ENCODE data around the gene RWDD4. TPM values are rescaled to one million over a fixed set of nuclear protein-coding genes. Genes with fewer than 3 reads are reported as not detected.
A peak's percentile ranks its signal among the peaks of the same experiment; 100 is the strongest.

Gene RWDD4
- total RNA-seq, 2 donors from 2014 or later = 20.3 to 23.7 TPM

DNA sequence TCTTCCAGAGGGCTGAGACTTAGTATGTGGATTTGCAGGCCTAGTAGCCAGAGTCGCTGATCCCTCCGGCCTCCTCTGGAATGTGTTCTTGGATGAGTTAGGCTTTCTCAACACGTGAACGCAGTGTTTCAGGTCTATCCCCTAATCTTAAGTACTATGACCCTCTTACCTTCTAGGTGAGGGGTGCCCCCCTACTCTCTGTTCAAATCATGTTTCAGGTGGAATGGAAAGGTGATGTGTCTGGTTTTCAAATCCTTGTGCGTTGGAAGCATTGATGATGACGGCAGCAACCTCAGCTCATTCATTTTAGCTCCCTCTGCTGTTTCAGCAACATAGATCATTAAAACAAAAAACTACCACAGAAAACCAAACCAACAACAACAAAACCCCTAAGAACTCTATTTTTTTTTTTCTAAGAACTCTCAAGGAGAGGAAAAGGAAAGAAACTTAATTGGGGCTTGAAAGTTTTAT is 56.4 kb downstream of the RWDD4 start:
- Mint-ChIP-seq H3K27ac (peak overlapping the region; percentile 46), H3K36me3 (ENCODE audit: low read depth) (no peaks in the 10 kb centered on the region), H3K27me3 (ENCODE audit: insufficient read depth) (no peaks in the 10 kb centered on the region), H3K4me3 (no peak overlapping the region), H3K4me1 (peaks cover 2% of the 10 kb centered on the region), H3K9me3 (no peaks in the 10 kb centered on the region)
- TF ChIP-seq, protein P1, sequence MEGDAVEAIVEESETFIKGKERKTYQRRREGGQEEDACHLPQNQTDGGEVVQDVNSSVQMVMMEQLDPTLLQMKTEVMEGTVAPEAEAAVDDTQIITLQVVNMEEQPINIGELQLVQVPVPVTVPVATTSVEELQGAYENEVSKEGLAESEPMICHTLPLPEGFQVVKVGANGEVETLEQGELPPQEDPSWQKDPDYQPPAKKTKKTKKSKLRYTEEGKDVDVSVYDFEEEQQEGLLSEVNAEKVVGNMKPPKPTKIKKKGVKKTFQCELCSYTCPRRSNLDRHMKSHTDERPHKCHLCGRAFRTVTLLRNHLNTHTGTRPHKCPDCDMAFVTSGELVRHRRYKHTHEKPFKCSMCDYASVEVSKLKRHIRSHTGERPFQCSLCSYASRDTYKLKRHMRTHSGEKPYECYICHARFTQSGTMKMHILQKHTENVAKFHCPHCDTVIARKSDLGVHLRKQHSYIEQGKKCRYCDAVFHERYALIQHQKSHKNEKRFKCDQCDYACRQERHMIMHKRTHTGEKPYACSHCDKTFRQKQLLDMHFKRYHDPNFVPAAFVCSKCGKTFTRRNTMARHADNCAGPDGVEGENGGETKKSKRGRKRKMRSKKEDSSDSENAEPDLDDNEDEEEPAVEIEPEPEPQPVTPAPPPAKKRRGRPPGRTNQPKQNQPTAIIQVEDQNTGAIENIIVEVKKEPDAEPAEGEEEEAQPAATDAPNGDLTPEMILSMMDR (conservative IDR thresholded peaks at IDR 0.05) = peak; percentile 63
- Histone ChIP-seq H3K4me3 (ENCODE audit: low read length) (no peak overlapping the region), H3K9ac (ENCODE audit: extremely low read depth, low read length, poor library complexity, severe bottlenecking) (no peak overlapping the region), H3K9me3 (ENCODE audit: control insufficient read depth, low read length) (no peaks in the 10 kb centered on the region), H3K4me1 (ENCODE audit: control insufficient read depth, insufficient read depth, low read length) (no peaks in the 10 kb centered on the region), H3K27me3 (ENCODE audit: control insufficient read depth, insufficient read depth, low read length, poor library complexity, severe bottlenecking) (no peaks in the 10 kb centered on the region), H3K27ac (ENCODE audit: low read depth, low read length) (no peak overlapping the region), H3K36me3 (ENCODE audit: control insufficient read depth, insufficient read depth, low read length) (no peaks in the 10 kb centered on the region)
- DNase-seq = peak; percentile 64
- WGBS, 2 experiments (ENCODE audit: insufficient coverage in 1 of 2, insufficient read length in 1 of 2) = 80 to 81% methylated on average over 1 to 6 of the region's 6 CpGs

DNA sequence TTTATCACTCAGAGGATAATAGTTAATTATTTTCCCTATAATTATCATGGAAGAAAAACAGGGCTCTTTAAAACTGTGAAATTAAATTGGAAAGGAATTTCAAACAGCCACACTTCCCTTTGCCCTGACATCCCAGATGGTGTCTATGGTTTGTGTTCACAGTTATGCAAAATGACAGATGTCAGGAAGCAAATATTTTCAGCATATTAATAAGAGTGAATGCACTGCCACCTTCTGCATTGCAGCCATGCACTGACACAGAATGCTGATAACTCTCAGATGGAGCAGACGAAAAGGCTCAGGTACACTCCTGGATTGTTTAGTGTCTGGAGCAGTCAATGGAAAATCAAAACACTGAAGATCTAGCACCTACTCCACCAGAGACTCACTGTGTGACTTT is 57.6 kb downstream of the RWDD4 start:
- no peaks in the 10 kb centered on the region for H3K4me1 ChIP-seq (ENCODE audit: control insufficient read depth, insufficient read depth, low read length)
- H3K27me3 ChIP-seq (ENCODE audit: control insufficient read depth, insufficient read depth, low read length, poor library complexity, severe bottlenecking) = no peaks in the 10 kb centered on the region
- no peaks in the 10 kb centered on the region for H3K27me3 Mint-ChIP-seq (ENCODE audit: insufficient read depth)
- no peak overlapping the region for H3K9ac ChIP-seq (ENCODE audit: extremely low read depth, low read length, poor library complexity, severe bottlenecking)
- H3K9me3 ChIP-seq (ENCODE audit: control insufficient read depth, low read length) = no peaks in the 10 kb centered on the region
- H3K36me3 Mint-ChIP-seq (ENCODE audit: low read depth) = no peaks in the 10 kb centered on the region
- H3K9me3 Mint-ChIP-seq = no peaks in the 10 kb centered on the region
- WGBS, 2 experiments (ENCODE audit: insufficient coverage in 1 of 2, insufficient read length in 1 of 2) = 97% methylated on average over 1 of the region's 1 CpG; no CpG with 5 or more reads in 1 of the 2 experiments
- no peak overlapping the region for H3K4me3 ChIP-seq (ENCODE audit: low read length)
- no peak overlapping the region for H3K4me3 Mint-ChIP-seq
- H3K4me1 Mint-ChIP-seq = peaks cover 2% of the 10 kb centered on the region
- no peak overlapping the region for H3K27ac Mint-ChIP-seq
- no peaks in the 10 kb centered on the region for H3K36me3 ChIP-seq (ENCODE audit: control insufficient read depth, insufficient read depth, low read length)
- DNase-seq = no peak
- TF ChIP-seq, protein P1 (conservative IDR thresholded peaks at IDR 0.05) = no peak
- H3K27ac ChIP-seq (ENCODE audit: low read depth, low read length) = no peak overlapping the region

DNA sequence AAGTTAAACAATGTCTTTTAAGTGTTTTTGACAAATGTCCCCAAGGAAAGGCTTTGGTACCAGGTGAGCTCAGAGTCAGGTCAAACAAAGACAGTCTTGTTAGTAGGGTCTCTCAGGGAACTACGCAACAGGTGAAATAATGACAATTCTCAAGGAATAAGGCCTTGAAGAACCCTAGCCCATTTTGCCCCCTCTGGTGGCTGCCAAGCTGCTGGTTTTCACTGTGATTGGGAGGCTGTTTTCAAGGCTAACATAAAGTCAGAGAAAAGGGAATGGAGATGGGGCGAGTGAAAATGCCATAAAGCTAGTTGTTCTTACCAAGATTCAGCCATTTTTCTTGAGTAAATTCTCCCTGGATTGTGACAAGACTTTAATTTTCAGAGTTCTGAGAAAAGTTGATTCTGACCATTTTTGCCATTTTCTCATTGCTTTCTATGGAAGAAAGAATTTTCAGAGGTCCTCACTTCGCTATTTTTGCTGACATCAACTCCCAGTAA is 58.7 kb downstream of the RWDD4 start:
- no peak overlapping the region for H3K4me3 Mint-ChIP-seq
- no peak overlapping the region for H3K4me3 ChIP-seq (ENCODE audit: low read length)
- H3K9me3 Mint-ChIP-seq = no peaks in the 10 kb centered on the region
- no peaks in the 10 kb centered on the region for H3K27me3 ChIP-seq (ENCODE audit: control insufficient read depth, insufficient read depth, low read length, poor library complexity, severe bottlenecking)
- peaks cover 2% of the 10 kb centered on the region for H3K4me1 Mint-ChIP-seq
- H3K27ac Mint-ChIP-seq = no peak overlapping the region
- no peaks in the 10 kb centered on the region for H3K36me3 Mint-ChIP-seq (ENCODE audit: low read depth)
- DNase-seq = peak; percentile 76
- WGBS, 2 experiments (ENCODE audit: insufficient coverage in 1 of 2, insufficient read length in 1 of 2) = 96 to 97% methylated on average over 3 of the region's 3 CpGs
- no peaks in the 10 kb centered on the region for H3K36me3 ChIP-seq (ENCODE audit: control insufficient read depth, insufficient read depth, low read length)
- H3K4me1 ChIP-seq (ENCODE audit: control insufficient read depth, insufficient read depth, low read length) = no peaks in the 10 kb centered on the region
- H3K27me3 Mint-ChIP-seq (ENCODE audit: insufficient read depth) = no peaks in the 10 kb centered on the region
- H3K27ac ChIP-seq (ENCODE audit: low read depth, low read length) = no peak overlapping the region
- TF ChIP-seq, protein P1 (conservative IDR thresholded peaks at IDR 0.05) = peak; percentile 83
- no peak overlapping the region for H3K9ac ChIP-seq (ENCODE audit: extremely low read depth, low read length, poor library complexity, severe bottlenecking)
- H3K9me3 ChIP-seq (ENCODE audit: control insufficient read depth, low read length) = no peaks in the 10 kb centered on the region

Measured in endodermal cell (in vitro differentiated cells).